ENCODE measurements around the gene PDE3A.

The PDE3A gene

DNA sequence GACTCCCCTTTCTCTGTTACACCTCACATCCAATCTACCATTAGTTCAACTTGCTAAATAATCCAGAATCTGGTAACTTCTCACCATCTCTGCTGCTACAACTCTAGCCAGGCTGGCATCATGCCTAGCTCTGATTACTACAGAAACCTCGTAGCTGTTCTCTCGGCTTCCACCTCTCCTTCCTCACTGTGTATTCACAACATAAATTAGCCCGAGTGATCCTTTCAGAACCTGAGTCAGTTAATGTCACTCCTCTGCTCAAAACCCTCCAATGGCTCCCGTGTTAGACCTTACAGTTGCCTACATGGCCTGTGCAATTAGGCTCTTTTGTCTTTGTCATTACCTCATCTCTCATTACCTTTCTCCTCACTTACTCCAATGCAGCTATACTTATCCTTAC, 139.4 kb downstream of the PDE3A start:
- in situ Hi-C loops (cut with HindIII; ENCODE audit: low sequenced_read_pairs): no loop called here
- DNase-seq (ENCODE audit: low read depth): no peak
- TF ChIP-seq CTCF (IDR thresholded peaks at IDR 0.05; ENCODE audit: low read depth, low read length, missing control alignments): no peak
- no peak overlapping the region for H3K4me3 ChIP-seq (ENCODE audit: low read depth, low read length)

DNA sequence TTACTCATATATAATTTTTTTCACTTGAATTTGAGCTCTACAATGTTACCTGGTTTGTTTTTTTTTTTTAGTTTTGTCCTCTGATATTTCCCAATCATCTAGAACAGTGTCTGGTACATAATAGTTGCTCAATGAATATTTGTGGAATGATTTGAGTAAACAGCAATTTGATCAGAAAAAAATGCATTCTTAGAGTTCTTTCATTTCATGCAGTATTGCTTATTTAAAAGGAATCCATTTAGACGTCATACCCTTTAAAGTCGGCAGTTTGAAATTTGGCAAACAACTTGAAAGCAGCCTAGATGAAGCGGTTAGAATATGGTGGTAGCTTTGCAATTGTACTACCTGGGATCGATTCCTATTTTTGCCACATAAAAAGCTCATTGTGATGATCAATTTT, 140.0 kb downstream of the PDE3A start:
- TF ChIP-seq CTCF (IDR thresholded peaks at IDR 0.05; ENCODE audit: low read depth, low read length, missing control alignments): no peak
- no peak overlapping the region for H3K4me3 ChIP-seq (ENCODE audit: low read depth, low read length)
- in situ Hi-C loops (cut with HindIII; ENCODE audit: low sequenced_read_pairs): no loop called here
- DNase-seq (ENCODE audit: low read depth): no peak

DNA sequence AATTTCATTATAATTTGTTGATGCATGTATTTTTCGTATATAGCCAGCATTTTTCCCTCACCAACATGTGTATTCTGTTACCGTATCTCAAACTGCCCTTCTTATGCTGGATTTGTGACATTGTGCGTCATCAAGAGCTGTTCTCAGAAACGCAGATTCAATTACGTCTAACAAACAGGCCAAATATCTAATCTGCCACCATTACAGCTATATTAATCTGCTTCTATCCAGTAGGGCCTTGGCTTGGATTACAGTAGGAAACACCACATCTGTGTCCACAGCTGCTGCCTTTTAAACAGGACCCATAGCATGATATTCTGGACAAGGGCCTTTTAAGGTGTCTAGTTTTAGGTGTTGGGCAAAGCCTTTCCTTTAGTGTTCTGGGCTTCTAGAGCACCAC, 140.6 kb downstream of the PDE3A start:
- H3K4me3 ChIP-seq (ENCODE audit: low read depth, low read length): no peak overlapping the region
- DNase-seq (ENCODE audit: low read depth): no peak
- TF ChIP-seq CTCF (IDR thresholded peaks at IDR 0.05; ENCODE audit: low read depth, low read length, missing control alignments): no peak
- in situ Hi-C loops (cut with HindIII; ENCODE audit: low sequenced_read_pairs): no loop called here

GRCh38 chr12:20510811-20511210, 142.5 kb downstream of the PDE3A start:
- in situ Hi-C loops (cut with HindIII; ENCODE audit: low sequenced_read_pairs): no loop called here
- H3K4me3 ChIP-seq (ENCODE audit: low read depth, low read length): no peak overlapping the region
- DNase-seq (ENCODE audit: low read depth): no peak
- no peak for TF ChIP-seq CTCF (IDR thresholded peaks at IDR 0.05; ENCODE audit: low read depth, low read length, missing control alignments)

- no peak for TF ChIP-seq CTCF (IDR thresholded peaks at IDR 0.05; ENCODE audit: low read depth, low read length, missing control alignments)
- DNase-seq (ENCODE audit: low read depth): no peak
- no peak overlapping the region for H3K4me3 ChIP-seq (ENCODE audit: low read depth, low read length)
- in situ Hi-C loops (cut with HindIII; ENCODE audit: low sequenced_read_pairs): no loop called here
These were observed 144.9 kb downstream of the PDE3A start for GRCh38 chr12:20513189-20513588.

- DNase-seq (ENCODE audit: low read depth): no peak
- no peak overlapping the region for H3K4me3 ChIP-seq (ENCODE audit: low read depth, low read length)
- in situ Hi-C loops (cut with HindIII; ENCODE audit: low sequenced_read_pairs): no loop called here
- no peak for TF ChIP-seq CTCF (IDR thresholded peaks at IDR 0.05; ENCODE audit: low read depth, low read length, missing control alignments)
These were observed 146.3 kb downstream of the PDE3A start for GRCh38 chr12:20514598-20514997.

GRCh38 chr12:20520532-20520931, 152.2 kb downstream of the PDE3A start:
- TF ChIP-seq CTCF (IDR thresholded peaks at IDR 0.05; ENCODE audit: low read depth, low read length, missing control alignments): no peak
- no peak for DNase-seq (ENCODE audit: low read depth)
- no peak overlapping the region for H3K4me3 ChIP-seq (ENCODE audit: low read depth, low read length)
- in situ Hi-C loops (cut with HindIII; ENCODE audit: low sequenced_read_pairs): no loop called here

Measured in astrocyte of the cerebellum (primary cell).